DOHH2 (cell line): Measurements from ENCODE around the gene TNFRSF19.

Experiments
- EZH2phosphoT487 ChIP-seq: fragments of 200-600 bp; sonication (generic); IDR thresholded peaks from 2 replicates; pipeline ENCODE4 v1.6.1; 2017; ENCODE audit warnings: borderline replicate concordance, mild to moderate bottlenecking, antibody characterized with exemption, low read length, moderate library complexity, mixed read lengths
- TF ChIP-seq, protein P1 (sequence below): fragments of 200-600 bp; sonication (generic); IDR thresholded peaks from one replicate; pipeline ENCODE4 v1.5.1; 2014; ENCODE audit warnings: antibody characterized with exemption, mild to moderate bottlenecking, low read depth, low read length; ENCODE audit not compliant: poor library complexity, severe bottlenecking

DNA sequence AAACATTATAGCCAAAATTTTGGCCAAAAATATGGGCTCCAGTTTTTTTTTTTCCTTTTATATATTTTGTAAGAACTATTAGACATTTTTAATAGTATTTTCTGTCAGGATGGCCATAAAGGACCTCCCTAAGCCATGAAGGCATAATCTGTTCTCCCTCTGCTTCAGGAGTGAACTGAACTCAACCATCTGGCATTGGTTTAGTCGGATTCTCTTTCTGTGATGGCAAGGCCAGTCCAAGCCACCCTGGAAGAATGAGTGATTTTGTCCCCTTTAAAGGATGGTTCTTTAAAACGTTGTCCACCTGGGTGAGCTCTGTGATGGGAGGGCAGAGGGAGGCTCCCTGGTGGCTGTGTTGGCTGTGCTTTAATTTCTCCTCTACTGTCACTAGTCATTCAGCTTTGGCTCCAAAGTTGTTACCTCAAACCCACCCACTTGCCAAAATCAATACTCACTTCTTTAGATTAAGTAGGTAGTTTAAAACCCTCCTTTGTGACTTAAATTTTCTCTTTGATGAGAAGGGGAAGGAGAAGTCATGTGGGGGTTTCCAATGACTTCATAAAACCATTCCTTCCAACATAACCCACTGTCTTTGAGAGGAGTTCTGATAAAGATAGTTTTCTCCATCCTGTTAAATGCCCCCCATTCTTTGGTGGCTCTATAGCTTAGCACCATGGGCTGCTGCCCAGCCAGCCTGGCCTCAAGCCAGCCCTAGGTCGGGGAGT lies 4.4 kb downstream of the TNFRSF19 start:
- TF ChIP-seq, protein P1, sequence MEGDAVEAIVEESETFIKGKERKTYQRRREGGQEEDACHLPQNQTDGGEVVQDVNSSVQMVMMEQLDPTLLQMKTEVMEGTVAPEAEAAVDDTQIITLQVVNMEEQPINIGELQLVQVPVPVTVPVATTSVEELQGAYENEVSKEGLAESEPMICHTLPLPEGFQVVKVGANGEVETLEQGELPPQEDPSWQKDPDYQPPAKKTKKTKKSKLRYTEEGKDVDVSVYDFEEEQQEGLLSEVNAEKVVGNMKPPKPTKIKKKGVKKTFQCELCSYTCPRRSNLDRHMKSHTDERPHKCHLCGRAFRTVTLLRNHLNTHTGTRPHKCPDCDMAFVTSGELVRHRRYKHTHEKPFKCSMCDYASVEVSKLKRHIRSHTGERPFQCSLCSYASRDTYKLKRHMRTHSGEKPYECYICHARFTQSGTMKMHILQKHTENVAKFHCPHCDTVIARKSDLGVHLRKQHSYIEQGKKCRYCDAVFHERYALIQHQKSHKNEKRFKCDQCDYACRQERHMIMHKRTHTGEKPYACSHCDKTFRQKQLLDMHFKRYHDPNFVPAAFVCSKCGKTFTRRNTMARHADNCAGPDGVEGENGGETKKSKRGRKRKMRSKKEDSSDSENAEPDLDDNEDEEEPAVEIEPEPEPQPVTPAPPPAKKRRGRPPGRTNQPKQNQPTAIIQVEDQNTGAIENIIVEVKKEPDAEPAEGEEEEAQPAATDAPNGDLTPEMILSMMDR = no peak
- no peak for TF ChIP-seq EZH2phosphoT487
